ENCODE measurements around the gene PNO1.
A peak's percentile ranks its signal among the peaks of the same experiment; 100 is the strongest.
"Not testable (repeated sequence)": the region's sequence is repeated elsewhere in the genome, so short reads cannot be mapped to it uniquely, and the experiment has no call there.

PNO1 gene

GRCh38 chr2:68158134-68158447, 403 bp downstream of the PNO1 start:
- no peak for DNase-seq

- DNase-seq = no peak
These were observed 6.0 kb downstream of the PNO1 start for GRCh38 chr2:68163641-68164040.

GRCh38 chr2:68167186-68167585, 9.5 kb downstream of the PNO1 start:
- DNase-seq = no peak

GRCh38 chr2:68169308-68169707, 11.6 kb downstream of the PNO1 start:
- no peak for DNase-seq

- DNase-seq = no peak
These were observed 13.5 kb downstream of the PNO1 start for GRCh38 chr2:68171146-68171545.

- no peak for DNase-seq
These were observed 14.0 kb downstream of the PNO1 start for GRCh38 chr2:68171684-68172083.

- DNase-seq = no peak
These were observed 14.8 kb downstream of the PNO1 start for GRCh38 chr2:68172521-68172920.

- no peak for DNase-seq
These were observed 15.5 kb downstream of the PNO1 start for GRCh38 chr2:68172990-68173700.

- DNase-seq = not testable (repeated sequence)
These were observed 17.5 kb downstream of the PNO1 start for GRCh38 chr2:68175210-68175609.

- DNase-seq = no peak
These were observed 19.0 kb downstream of the PNO1 start for GRCh38 chr2:68176657-68177056.

- DNase-seq = no peak
These were observed 19.9 kb downstream of the PNO1 start for GRCh38 chr2:68177541-68177940.

GRCh38 chr2:68178432-68178831, 20.7 kb downstream of the PNO1 start:
- no peak for DNase-seq

GRCh38 chr2:68178954-68179627, 21.4 kb downstream of the PNO1 start:
- no peak for DNase-seq

- DNase-seq = no peak
These were observed 25.2 kb downstream of the PNO1 start for GRCh38 chr2:68182902-68183301.

GRCh38 chr2:68185541-68186164, 28.0 kb downstream of the PNO1 start:
- DNase-seq = peak; percentile 67

GRCh38 chr2:68187329-68187728, 29.6 kb downstream of the PNO1 start:
- DNase-seq = no peak

- no peak for DNase-seq
These were observed 31.1 kb downstream of the PNO1 start for GRCh38 chr2:68188831-68189230.

- DNase-seq = no peak
These were observed 32.5 kb downstream of the PNO1 start for GRCh38 chr2:68189991-68190784.

- peak; percentile 16 for DNase-seq
These were observed 33.5 kb downstream of the PNO1 start for GRCh38 chr2:68190991-68191731.

GRCh38 chr2:68193144-68193543, 35.5 kb downstream of the PNO1 start:
- no peak for DNase-seq

GRCh38 chr2:68193787-68194372, 36.2 kb downstream of the PNO1 start:
- no peak for DNase-seq

GRCh38 chr2:68195096-68195495, 37.4 kb downstream of the PNO1 start:
- no peak for DNase-seq
